Astrocyte (in vitro differentiated cells and primary cell): ENCODE measurements around the gene CLEC4C.

Experiments used
- EZH2 ChIP-seq: IDR thresholded peaks from 2 replicates; pipeline ENCODE4 v1.6.1; 2012; ENCODE audit warnings: mild to moderate bottlenecking, low read length, inconsistent platforms; ENCODE audit not compliant: insufficient read depth
- TF ChIP-seq, protein P1 (sequence below): IDR thresholded peaks from 2 replicates; pipeline ENCODE4 v1.5.1; 2011; ENCODE audit warnings: low read depth, mild to moderate bottlenecking, inconsistent platforms, low read length, moderate library complexity; ENCODE audit not compliant: insufficient read depth

DNA sequence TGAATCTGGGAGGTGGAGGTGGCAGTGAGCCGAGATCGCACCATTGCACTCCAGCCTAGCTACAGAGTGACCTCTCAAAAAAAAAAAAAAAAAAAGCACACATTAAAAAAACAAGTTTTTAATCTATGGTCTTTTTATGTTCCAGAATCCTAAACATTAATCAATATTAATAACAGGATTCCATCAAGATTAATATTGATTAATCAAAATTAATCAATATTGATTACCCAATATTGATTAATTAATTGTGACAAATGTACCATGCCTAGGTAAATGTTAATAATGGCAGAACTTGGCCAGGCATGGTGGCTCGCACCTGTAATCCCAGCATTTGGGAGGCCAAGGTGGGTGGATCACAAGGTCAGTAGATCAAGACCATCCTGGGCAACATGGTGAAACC, 34.1 kb upstream of the CLEC4C start:
- TF ChIP-seq, protein P1, sequence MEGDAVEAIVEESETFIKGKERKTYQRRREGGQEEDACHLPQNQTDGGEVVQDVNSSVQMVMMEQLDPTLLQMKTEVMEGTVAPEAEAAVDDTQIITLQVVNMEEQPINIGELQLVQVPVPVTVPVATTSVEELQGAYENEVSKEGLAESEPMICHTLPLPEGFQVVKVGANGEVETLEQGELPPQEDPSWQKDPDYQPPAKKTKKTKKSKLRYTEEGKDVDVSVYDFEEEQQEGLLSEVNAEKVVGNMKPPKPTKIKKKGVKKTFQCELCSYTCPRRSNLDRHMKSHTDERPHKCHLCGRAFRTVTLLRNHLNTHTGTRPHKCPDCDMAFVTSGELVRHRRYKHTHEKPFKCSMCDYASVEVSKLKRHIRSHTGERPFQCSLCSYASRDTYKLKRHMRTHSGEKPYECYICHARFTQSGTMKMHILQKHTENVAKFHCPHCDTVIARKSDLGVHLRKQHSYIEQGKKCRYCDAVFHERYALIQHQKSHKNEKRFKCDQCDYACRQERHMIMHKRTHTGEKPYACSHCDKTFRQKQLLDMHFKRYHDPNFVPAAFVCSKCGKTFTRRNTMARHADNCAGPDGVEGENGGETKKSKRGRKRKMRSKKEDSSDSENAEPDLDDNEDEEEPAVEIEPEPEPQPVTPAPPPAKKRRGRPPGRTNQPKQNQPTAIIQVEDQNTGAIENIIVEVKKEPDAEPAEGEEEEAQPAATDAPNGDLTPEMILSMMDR = no peak
- no peak for TF ChIP-seq EZH2
